Left cardiac atrium (tissue), 4 donors: Measurements from ENCODE around the gene MYL6. TPM values are rescaled to one million over a fixed set of nuclear protein-coding genes. Genes with fewer than 3 reads are reported as not detected.

Experiments
- ATAC-seq, 2 donors: fragments of 200-7000 bp; cut with Tn5 transposase; one replicate each; pipeline ENCODE4 v1.9.1; 2020; ENCODE audit warnings: mild to moderate bottlenecking in 2 of 2, moderate library complexity in 2 of 2
- DNase-seq: peaks from one replicate; pipeline ENCODE4 v3.0.0-alpha.2; 2020
- intact Hi-C, 2 donors: fragments of 100-400 bp; cut with DNase I; formaldehyde crosslinking; loops; one replicate each; pipeline versions ENCODE4 v1.14.1 to v1.15.1; 2022 to 2023
- total RNA-seq, 2 donors: library from RNA; stranded (reverse); fragmentation: NEBNext Ultra II Directional; extraction: Animal tissue kit (Norgen Biotek cat#: 25700); gene quantifications; one replicate each; pipeline ENCODE4 v1.2.1, GENCODE V29; 2021
- donor health status: DM: no; HTN: yes; CAD: no.
- donor health status: DM: no; HTN: yes; CAD: no; lungs with severe emphysema.
- donor health status: DM: yes; HTN: yes; CAD: no.
- donor health status: Dilated cardiomyopathy.

MYL6 gene
- total RNA-seq, 2 donors from 2014 or later = 1,071 to 1,319 TPM

DNA sequence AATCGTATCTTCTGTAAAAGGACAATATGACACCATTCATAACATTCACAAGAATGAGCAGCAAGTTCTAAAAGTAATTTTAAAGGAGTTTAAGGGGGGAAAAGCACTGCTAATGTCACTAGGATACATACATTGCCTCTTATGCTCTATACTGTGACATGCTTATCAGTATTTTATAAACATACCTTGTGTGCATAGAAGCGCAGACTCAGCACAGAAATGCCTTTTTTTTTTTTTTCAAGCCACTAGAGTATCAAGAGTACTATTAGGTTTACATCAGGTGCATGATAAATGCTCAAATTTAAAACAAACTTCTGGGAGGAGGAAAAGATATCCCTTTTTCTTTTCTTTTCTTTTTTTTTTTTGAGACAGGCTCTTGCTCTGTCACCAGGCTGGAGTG, 44.7 kb downstream of the MYL6 start:
- ATAC-seq (no peak), DNase-seq (no peak)
- intact Hi-C loops = no loop called here

DNA sequence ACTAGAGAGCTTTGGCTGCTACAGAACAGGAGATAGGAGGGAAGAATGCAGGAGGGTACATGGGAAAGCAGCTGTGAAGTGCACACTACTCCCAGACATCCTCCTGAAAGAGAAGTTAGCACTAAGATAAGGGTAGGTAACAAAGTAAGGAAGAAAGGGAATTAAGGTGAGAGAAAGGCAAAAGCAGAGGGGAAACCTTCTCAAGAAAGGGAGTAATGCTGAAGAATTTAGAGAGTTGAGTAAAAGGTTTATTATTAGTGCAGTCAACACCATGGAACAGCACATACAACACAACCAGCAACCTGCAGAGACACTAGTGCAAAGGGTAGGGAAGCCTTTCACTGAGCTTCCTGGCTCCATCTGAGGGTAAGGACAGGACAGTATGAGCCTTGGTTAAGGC, 46.1 kb downstream of the MYL6 start:
- no peak for ATAC-seq
- no peak for DNase-seq
- intact Hi-C loops = no loop called here

DNA sequence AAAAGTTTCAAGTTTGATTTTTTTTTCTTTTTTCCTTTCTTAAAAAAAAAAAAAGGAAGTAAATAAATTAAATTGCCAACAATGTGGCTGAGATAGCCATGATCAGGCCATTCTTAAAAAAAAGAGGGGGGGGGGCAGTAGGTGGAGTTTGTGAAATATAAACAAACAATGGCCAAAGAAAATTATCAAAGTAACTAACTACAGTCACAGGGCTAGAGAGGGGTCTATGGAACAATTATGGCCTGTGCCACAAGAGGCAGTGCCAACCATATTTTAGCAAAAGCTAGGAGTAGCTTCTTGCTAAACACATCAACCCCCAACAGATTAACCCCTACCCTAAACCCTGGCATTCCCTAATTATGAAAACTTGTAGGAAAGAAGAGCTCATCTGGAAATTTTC, 47.3 kb downstream of the MYL6 start:
- DNase-seq (no peak), ATAC-seq (no peak)
- intact Hi-C loops = no loop called here

DNA sequence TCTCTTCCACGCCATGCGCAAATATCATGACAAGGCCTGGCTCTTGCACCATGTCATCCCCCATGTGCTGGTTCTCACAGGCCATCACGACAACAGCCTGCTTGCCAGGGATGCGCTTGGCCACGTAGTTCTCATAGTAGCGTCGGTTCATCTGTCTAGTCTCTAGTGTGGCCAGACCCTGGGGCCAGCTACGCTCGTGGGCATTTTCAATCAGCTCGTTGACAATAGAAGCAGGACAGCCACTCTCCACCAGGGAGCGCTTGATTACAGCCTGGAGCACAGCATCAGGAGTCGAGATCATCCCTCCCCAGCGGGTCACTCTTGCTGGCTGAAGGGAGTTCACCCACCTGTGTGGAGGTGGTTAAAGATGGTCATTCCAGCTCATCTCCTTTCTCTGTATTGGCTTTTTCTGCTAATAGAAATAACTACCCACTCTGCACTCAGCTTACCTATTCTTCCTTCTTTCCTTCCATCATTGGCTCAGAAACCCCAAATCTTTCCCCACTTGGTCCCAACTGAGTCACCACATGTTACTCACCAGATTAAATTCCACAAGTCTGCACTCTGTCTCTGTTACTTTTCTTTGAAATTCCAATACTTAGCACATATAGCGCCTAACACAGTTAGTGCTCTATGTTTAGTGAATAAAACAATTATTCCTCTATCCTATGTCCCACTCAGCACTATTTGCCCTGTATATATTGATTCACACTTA, 48.5 kb downstream of the MYL6 start:
- intact Hi-C loops = no loop called here
- DNase-seq (peak; percentile 54), ATAC-seq (peak; percentile 67 to 71)

DNA sequence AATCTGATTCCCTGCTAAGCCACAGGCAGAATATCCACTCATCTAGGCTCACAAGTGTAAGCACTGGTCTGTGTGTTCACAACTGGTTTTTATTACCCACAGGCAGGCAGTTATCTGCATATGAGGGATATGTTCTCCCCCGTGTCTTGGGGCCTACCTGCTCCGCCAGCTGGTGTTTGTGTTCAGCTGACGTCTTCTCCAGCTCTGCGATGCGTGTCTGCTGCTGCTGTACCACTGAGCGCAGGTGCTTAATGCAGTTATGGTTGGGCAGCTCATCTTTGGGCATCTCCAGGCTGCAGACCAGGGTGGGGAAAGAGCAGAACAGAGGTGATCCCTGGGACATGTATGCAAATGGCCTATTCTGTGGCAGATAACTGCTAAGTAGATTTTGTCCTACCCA, 49.8 kb downstream of the MYL6 start:
- DNase-seq (no peak), ATAC-seq (no peak)
- intact Hi-C loops = no loop called here

Other genes starting within 250 kb of the MYL6 start
- 10 to 100 TPM; 16.0 to 21.2 TPM for gene PYM1, start 230.5 kb upstream of the MYL6 start, total RNA-seq
- 10 to 100 TPM; 17.3 to 19.8 TPM for gene DGKA, start 227.2 kb upstream of the MYL6 start, total RNA-seq
- gene PMEL, start 192.3 kb upstream of the MYL6 start, total RNA-seq = under 1 TPM; 0.65 to 0.81 TPM
- gene CDK2, start 191.5 kb upstream of the MYL6 start, total RNA-seq = 10 to 100 TPM; 14.1 to 18.2 TPM
- gene RAB5B, start 184.3 kb upstream of the MYL6 start, total RNA-seq = 100 to 1,000 TPM; 105 to 114 TPM
- gene SUOX, start 161.1 kb upstream of the MYL6 start, total RNA-seq = 10 to 100 TPM; 20.3 to 29.8 TPM
- 1 to 10 TPM; 6.2 to 6.7 TPM for gene IKZF4, start 137.3 kb upstream of the MYL6 start, total RNA-seq
- gene RPS26, start 116.4 kb upstream of the MYL6 start, total RNA-seq = 10 to 100 TPM; 28.5 to 47.1 TPM
- gene ERBB3, start 78.2 kb upstream of the MYL6 start, total RNA-seq = 1 to 10 TPM; 5.2 TPM
- 10 to 100 TPM; 60.4 to 83.9 TPM for gene PA2G4, start 53.8 kb upstream of the MYL6 start, total RNA-seq
- gene RPL41, start 41.7 kb upstream of the MYL6 start, total RNA-seq = 1,000 to 10,000 TPM; 2,192 to 2,337 TPM
- 1 to 10 TPM; 6.6 to 7.6 TPM for gene ZC3H10, start 40.1 kb upstream of the MYL6 start, total RNA-seq
- gene ESYT1, start 30.1 kb upstream of the MYL6 start, total RNA-seq = 10 to 100 TPM; 54.1 to 63.9 TPM
- gene MYL6B, start 5.8 kb upstream of the MYL6 start, total RNA-seq = 10 to 100 TPM; 40.5 to 42.5 TPM
- 10 to 100 TPM; 65.2 to 68.5 TPM for gene SMARCC2, start 31.1 kb downstream of the MYL6 start, total RNA-seq
- 10 to 100 TPM; 42.8 to 49.4 TPM for gene RNF41, start 63.6 kb downstream of the MYL6 start, total RNA-seq
- gene NABP2, start 66.0 kb downstream of the MYL6 start, total RNA-seq = 10 to 100 TPM; 19.4 to 21.7 TPM
- gene SLC39A5, start 71.7 kb downstream of the MYL6 start, total RNA-seq = not detected
- 10 to 100 TPM; 20.3 to 24.1 TPM for gene ANKRD52, start 100.0 kb downstream of the MYL6 start, total RNA-seq
- 10 to 100 TPM; 76.2 to 98.3 TPM for gene COQ10A, start 108.6 kb downstream of the MYL6 start, total RNA-seq
- gene CS, start 142.0 kb downstream of the MYL6 start, total RNA-seq = 100 to 1,000 TPM; 526 to 581 TPM
- gene CNPY2, start 157.6 kb downstream of the MYL6 start, total RNA-seq = 10 to 100 TPM; 54.1 to 60.7 TPM
- gene PAN2, start 175.6 kb downstream of the MYL6 start, total RNA-seq = 10 to 100 TPM; 38.5 to 39.4 TPM
- gene IL23A, start 180.5 kb downstream of the MYL6 start, total RNA-seq = not detected
- 10 to 100 TPM; 52.2 to 68.1 TPM for gene STAT2, start 201.7 kb downstream of the MYL6 start, total RNA-seq
- gene APOF, start 204.5 kb downstream of the MYL6 start, total RNA-seq = not detected